Measurements from ENCODE around the gene COL9A1.

- TF ChIP-seq CTCF (IDR thresholded peaks at IDR 0.05) (no peak), POLR2A (IDR thresholded peaks at IDR 0.05) (no peak), EP300 (IDR thresholded peaks at IDR 0.05) (no peak)
Measured at GRCh38 chr6:70309243-70309642, 6.4 kb upstream of the COL9A1 start.

All from ovary (tissue), 3 donors.